B cell (primary cell): ENCODE measurements around the gene ADK. TPM values are rescaled to one million over a fixed set of nuclear protein-coding genes. Genes with fewer than 3 reads are reported as not detected.

Experiments used
- ATAC-seq: fragments of 200-7000 bp; cut with Tn5 transposase; one replicate; pipeline ENCODE4 v1.10.0; 2021; ENCODE audit warnings: low read depth, mild to moderate bottlenecking, moderate number of reproducible peaks, moderate library complexity
- CTCF ChIA-PET: fragments of 350-600 bp; sonication (Branson Sonifier 250); formaldehyde crosslinking; loops from one replicate; lab custom pipeline; 2021; ENCODE audit warnings: antibody characterized with exemption, inconsistent platforms; lab: Charles Lee
- POLR2A ChIA-PET: fragments of 350-600 bp; sonication (Branson Sonifier 250); formaldehyde crosslinking; loops from one replicate; lab custom pipeline; 2021; ENCODE audit warnings: antibody characterized with exemption; lab: Charles Lee
- DNase-seq: peaks from one replicate; pipeline ENCODE4 v3.0.0; 2013
- H2AFZ ChIP-seq: 2 replicates; pipeline ENCODE4 v1.6.1; 2012; ENCODE audit warnings: mild to moderate bottlenecking, low read depth, low read length; ENCODE audit not compliant: insufficient read depth, poor library complexity, severe bottlenecking
- H3K27ac ChIP-seq, 2 donors: 1 replicate in 1 of 2; 2 replicates in 1 of 2; pipeline ENCODE4 v1.5.1; 2012 to 2013; ENCODE audit warnings: low read length in 2 of 2, mild to moderate bottlenecking in 2 of 2, moderate library complexity in 1 of 2
- H3K27me3 ChIP-seq, 4 experiments: fragments of 200-600 bp in 1 of 4; sonication (generic) in 1 of 4; replicated peaks in 1 of 4; 1 replicate in 2 of 4; 2 replicates in 2 of 4; pipeline versions ENCODE4 v1.6.1 to v1.7.0; 2013 to 2016; ENCODE audit warnings: low read length in 3 of 4, mild to moderate bottlenecking in 2 of 4, mixed read lengths in 1 of 4, moderate library complexity in 1 of 4; ENCODE audit not compliant: insufficient read depth in 4 of 4, control insufficient read depth in 3 of 4; ENCODE audit errors: control extremely low read depth in 1 of 4
- H3K36me3 ChIP-seq, 2 experiments: replicated peaks in 1 of 2; 1 replicate in 1 of 2; 2 replicates in 1 of 2; pipeline versions ENCODE4 v1.6.1 to v1.7.1; 2013; ENCODE audit warnings: low read length in 1 of 2; ENCODE audit not compliant: insufficient read depth in 2 of 2, control insufficient read depth in 1 of 2; ENCODE audit errors: control extremely low read depth in 1 of 2, extremely low read depth in 1 of 2
- H3K4me1 ChIP-seq, 2 donors: fragments of 200-600 bp in 1 of 2; sonication (generic) in 1 of 2; 1 replicate in 1 of 2; 2 replicates in 1 of 2; pipeline versions ENCODE4 v1.5.1 to v1.6.1; 2013 to 2017; ENCODE audit warnings: low read length in 2 of 2; ENCODE audit not compliant: control insufficient read depth in 2 of 2, insufficient read depth in 2 of 2
- H3K4me2 ChIP-seq: replicated peaks from 2 replicates; pipeline ENCODE3; 2012; ENCODE audit warnings: mild to moderate bottlenecking, low read depth, low read length; ENCODE audit not compliant: poor library complexity, severe bottlenecking
- H3K4me3 ChIP-seq, 5 experiments: fragments of 200-600 bp in 1 of 5; sonication (generic) in 1 of 5; 1 replicate in 3 of 5; 2 replicates in 2 of 5; pipeline versions ENCODE4 v1.5.1 to v1.7.0; 2011 to 2016; ENCODE audit warnings: low read length in 4 of 5, mild to moderate bottlenecking in 4 of 5, low read depth in 2 of 5, control low read depth in 1 of 5, moderate library complexity in 1 of 5; ENCODE audit not compliant: insufficient read depth in 1 of 5; ENCODE audit errors: control extremely low read depth in 1 of 5, extremely low read depth in 1 of 5
- H3K79me2 ChIP-seq: fragments of 200-600 bp; sonication (generic); one replicate; pipeline ENCODE4 v1.6.0; 2016; ENCODE audit warnings: low read length; ENCODE audit not compliant: control insufficient read depth, insufficient read depth
- H3K9ac ChIP-seq: fragments of 200-600 bp; sonication (generic); 2 replicates; pipeline ENCODE4 v1.6.1; 2017; ENCODE audit warnings: mild to moderate bottlenecking, low read length, moderate library complexity
- H3K9me3 ChIP-seq, 3 donors: one replicate each; pipeline versions ENCODE4 v1.6.1 to v1.7.1; 2013; ENCODE audit warnings: low read length in 2 of 3; ENCODE audit not compliant: control insufficient read depth in 2 of 3, insufficient read depth in 1 of 3; ENCODE audit errors: control extremely low read depth in 1 of 3
- H4K20me1 ChIP-seq: 2 replicates; pipeline ENCODE4 v1.6.0; 2012; ENCODE audit warnings: mild to moderate bottlenecking, low read length; ENCODE audit not compliant: insufficient read depth, control insufficient read depth, poor library complexity, severe bottlenecking
- H3K27ac Mint-ChIP-seq: one replicate; pipeline ENCODE4 v1.8.0; 2021; ENCODE audit warnings: mixed read lengths
- H3K27me3 Mint-ChIP-seq: one replicate; pipeline ENCODE4 v1.8.0; 2021; ENCODE audit warnings: mixed read lengths
- H3K4me1 Mint-ChIP-seq: one replicate; pipeline ENCODE4 v1.8.0; 2021; ENCODE audit warnings: mixed read lengths
- H3K4me3 Mint-ChIP-seq: one replicate; pipeline ENCODE4 v1.8.0; 2021; ENCODE audit warnings: mixed read lengths
- H3K9me3 Mint-ChIP-seq: one replicate; pipeline ENCODE4 v1.8.0; 2022; ENCODE audit warnings: mixed read lengths; ENCODE audit not compliant: insufficient read depth
- EZH2 ChIP-seq: IDR thresholded peaks from 2 replicates; pipeline ENCODE4 v1.6.1; 2012; ENCODE audit warnings: borderline replicate concordance, low read depth, mild to moderate bottlenecking, moderate library complexity, low read length; ENCODE audit not compliant: insufficient read depth, poor library complexity, severe bottlenecking
- WGBS: methylation state at CpG from one replicate; pipeline ENCODE4 v1.1.5; 2013; ENCODE audit warnings: missing lambda C conversion rate; ENCODE audit not compliant: insufficient coverage; 5-methylcytosine and 5-hydroxymethylcytosine counted together
- intact Hi-C: fragments of 100-400 bp; cut with micrococcal nuclease; formaldehyde crosslinking; loops from one replicate; pipeline ENCODE4 v1.10.0; 2022
- polyA plus RNA-seq: library from polyadenylated mRNA; depleted of rRNA; stranded (reverse); fragments of >200 nt; gene quantifications from 2 replicates; pipeline ENCODE4 v1.2.3, GENCODE V29; 2012
- total RNA-seq, 2 donors: library from RNA; stranded (reverse); fragments of 120-200 nt in 1 of 2; gene quantifications; 1 replicate in 1 of 2; 2 replicates in 1 of 2; pipeline versions ENCODE4 v1.2.3 to v1.2.4, GENCODE V29; 2013 to 2022
- TF ChIP-seq, protein P1 (sequence below): fragments of 200-600 bp; IDR thresholded peaks from one replicate; pipeline ENCODE4 v1.8.0; 2022; ENCODE audit warnings: antibody characterized with exemption, mild to moderate bottlenecking

ADK gene
- total and polyA plus RNA-seq, 2 donors (not counting 1 experiment from before 2014, with no cell fraction given): 37.2 to 52.6 TPM

- H3K36me3 ChIP-seq: peaks cover 0 to 7% of the 10 kb centered on the region in 2 experiments
- Mint-ChIP-seq H3K27me3 (no peaks in the 10 kb centered on the region), H3K27ac (no peak overlapping the region), H3K4me3 (no peak overlapping the region), H3K9me3 (no peaks in the 10 kb centered on the region), H3K4me1 (no peaks in the 10 kb centered on the region)
- intact Hi-C loops: no loop called here
- no peak overlapping the region for H3K27ac ChIP-seq
- WGBS: 100% methylated on average over 1 of the region's 3 CpGs
- TF ChIP-seq, protein P1, sequence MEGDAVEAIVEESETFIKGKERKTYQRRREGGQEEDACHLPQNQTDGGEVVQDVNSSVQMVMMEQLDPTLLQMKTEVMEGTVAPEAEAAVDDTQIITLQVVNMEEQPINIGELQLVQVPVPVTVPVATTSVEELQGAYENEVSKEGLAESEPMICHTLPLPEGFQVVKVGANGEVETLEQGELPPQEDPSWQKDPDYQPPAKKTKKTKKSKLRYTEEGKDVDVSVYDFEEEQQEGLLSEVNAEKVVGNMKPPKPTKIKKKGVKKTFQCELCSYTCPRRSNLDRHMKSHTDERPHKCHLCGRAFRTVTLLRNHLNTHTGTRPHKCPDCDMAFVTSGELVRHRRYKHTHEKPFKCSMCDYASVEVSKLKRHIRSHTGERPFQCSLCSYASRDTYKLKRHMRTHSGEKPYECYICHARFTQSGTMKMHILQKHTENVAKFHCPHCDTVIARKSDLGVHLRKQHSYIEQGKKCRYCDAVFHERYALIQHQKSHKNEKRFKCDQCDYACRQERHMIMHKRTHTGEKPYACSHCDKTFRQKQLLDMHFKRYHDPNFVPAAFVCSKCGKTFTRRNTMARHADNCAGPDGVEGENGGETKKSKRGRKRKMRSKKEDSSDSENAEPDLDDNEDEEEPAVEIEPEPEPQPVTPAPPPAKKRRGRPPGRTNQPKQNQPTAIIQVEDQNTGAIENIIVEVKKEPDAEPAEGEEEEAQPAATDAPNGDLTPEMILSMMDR: no peak
- TF ChIP-seq EZH2: no peak
- H4K20me1 ChIP-seq: no peaks in the 10 kb centered on the region
- H3K79me2 ChIP-seq: no peaks in the 10 kb centered on the region
- no peak overlapping the region for H3K4me2 ChIP-seq
- no peaks in the 10 kb centered on the region for H3K27me3 ChIP-seq
- H2AFZ ChIP-seq: no peak overlapping the region
- no peak overlapping the region for H3K9ac ChIP-seq
- no peaks in the 10 kb centered on the region for H3K9me3 ChIP-seq
- CTCF ChIA-PET: interaction anchor here (1.2 kb wide), 1 partner anchor 11 kb away, joined by 5 read pairs; no protein-coding TSS in a partner anchor
- POLR2A ChIA-PET: no interaction called here
- no peak overlapping the region for H3K4me3 ChIP-seq
- DNase-seq: no peak
- no peaks in the 10 kb centered on the region for H3K4me1 ChIP-seq
- no peak for ATAC-seq
These were observed 285.6 kb downstream of the ADK start for GRCh38 chr10:74436523-74437170.

GRCh38 chr10:74437822-74438221 lies 286.8 kb downstream of the ADK start:
- intact Hi-C loops: no loop called here
- no peak overlapping the region for H3K27ac ChIP-seq
- no peaks in the 10 kb centered on the region for H3K9me3 ChIP-seq
- ATAC-seq (no peak), DNase-seq (no peak)
- H3K4me2 ChIP-seq: no peak overlapping the region
- H4K20me1 ChIP-seq: no peaks in the 10 kb centered on the region
- no peak overlapping the region for H2AFZ ChIP-seq
- H3K36me3 ChIP-seq: peaks cover 0 to 7% of the 10 kb centered on the region in 2 experiments
- H3K27me3 Mint-ChIP-seq: no peaks in the 10 kb centered on the region
- H3K9ac ChIP-seq: no peak overlapping the region
- no peak overlapping the region for H3K4me3 Mint-ChIP-seq
- H3K27ac Mint-ChIP-seq: no peak overlapping the region
- no peaks in the 10 kb centered on the region for H3K4me1 ChIP-seq
- peaks cover 3% of the 10 kb centered on the region for H3K4me1 Mint-ChIP-seq
- no peak overlapping the region for H3K4me3 ChIP-seq
- no peaks in the 10 kb centered on the region for H3K79me2 ChIP-seq
- TF ChIP-seq EZH2: no peak
- TF ChIP-seq, protein P1: no peak
- no peaks in the 10 kb centered on the region for H3K27me3 ChIP-seq
- CTCF ChIA-PET: interaction anchor here (0.6 kb wide), 1 partner anchor 25 kb away, joined by 3 read pairs; no protein-coding TSS in a partner anchor
- H3K9me3 Mint-ChIP-seq: no peaks in the 10 kb centered on the region
- POLR2A ChIA-PET: no interaction called here
